ENCODE data around the gene TNNT3. TPM values are rescaled to one million over a fixed set of nuclear protein-coding genes. Genes with fewer than 3 reads are reported as not detected.
"Not testable (repeated sequence)": the region's sequence is repeated elsewhere in the genome, so short reads cannot be mapped to it uniquely, and the experiment has no call there.

Gene TNNT3
- total RNA-seq, 3 donors from 2014 or later: 0.72 to 2.7 TPM; not detected in 1

GRCh38 chr11:1872267-1872985 lies 47.1 kb upstream of the TNNT3 start:
- Histone ChIP-seq H3K4me3 (no peak overlapping the region), H3K36me3 (ENCODE audit: low read depth) (no peaks in the 10 kb centered on the region), H3K4me1 (ENCODE audit: low read depth) (peaks cover 8% of the 10 kb centered on the region), H3K9me3 (no peaks in the 10 kb centered on the region)
- ATAC-seq (no peak), DNase-seq (peak in 1 of 3 donors; percentile 46)
- intact Hi-C loops (cut with DNase I, micrococcal nuclease): no loop called here
- TF ChIP-seq CTCF (IDR thresholded peaks at IDR 0.05): no peak

- H3K9me3 ChIP-seq: no peaks in the 10 kb centered on the region
- intact Hi-C loops (cut with DNase I, micrococcal nuclease): no loop called here
- peak in 2 of 3 donors; percentile 21 to 49 for DNase-seq
- H3K4me3 ChIP-seq: no peak overlapping the region
- H3K36me3 ChIP-seq (ENCODE audit: low read depth): no peaks in the 10 kb centered on the region
- TF ChIP-seq CTCF (IDR thresholded peaks at IDR 0.05): no peak
- peaks cover 7% of the 10 kb centered on the region for H3K4me1 ChIP-seq (ENCODE audit: low read depth)
- ATAC-seq: no peak
Observed at GRCh38 chr11:1873048-1873812, 46.3 kb upstream of the TNNT3 start.

GRCh38 chr11:1873813-1874150 lies 45.7 kb upstream of the TNNT3 start:
- H3K9me3 ChIP-seq; H3K36me3 ChIP-seq (ENCODE audit: low read depth); H3K4me1 ChIP-seq (ENCODE audit: low read depth); H3K4me3 ChIP-seq; ATAC-seq; intact Hi-C loops (cut with DNase I, micrococcal nuclease): not testable (repeated sequence)
- peak in 1 of 3 donors; percentile 15 for DNase-seq

GRCh38 chr11:1874441-1875092 lies 44.9 kb upstream of the TNNT3 start:
- intact Hi-C loops (cut with DNase I, micrococcal nuclease); ATAC-seq; H3K9me3 ChIP-seq; H3K4me1 ChIP-seq (ENCODE audit: low read depth); H3K36me3 ChIP-seq (ENCODE audit: low read depth); H3K4me3 ChIP-seq: not testable (repeated sequence)
- peak in 2 of 3 donors; percentile 31 to 52 for DNase-seq

- Histone ChIP-seq H3K4me3 (no peak overlapping the region), H3K36me3 (ENCODE audit: low read depth) (no peaks in the 10 kb centered on the region), H3K4me1 (ENCODE audit: low read depth) (peaks cover 7% of the 10 kb centered on the region), H3K9me3 (no peaks in the 10 kb centered on the region)
- DNase-seq: peak in 2 of 3 donors; percentile 45 to 59
- TF ChIP-seq CTCF (IDR thresholded peaks at IDR 0.05): no peak
- intact Hi-C loops (cut with DNase I, micrococcal nuclease): no loop called here
- ATAC-seq: no peak
Observed at GRCh38 chr11:1875093-1875850, 44.2 kb upstream of the TNNT3 start.

GRCh38 chr11:1875851-1876301 lies 43.6 kb upstream of the TNNT3 start:
- H3K4me3 ChIP-seq; intact Hi-C loops (cut with DNase I, micrococcal nuclease); H3K4me1 ChIP-seq (ENCODE audit: low read depth); H3K9me3 ChIP-seq; ATAC-seq; H3K36me3 ChIP-seq (ENCODE audit: low read depth): not testable (repeated sequence)
- peak in 1 of 3 donors; percentile 23 for DNase-seq
